KMS-11 (cell line): Measurements from ENCODE around the gene SGO2.

Source experiments
- H2AFZ ChIP-seq: fragments of 200-600 bp; sonication (generic); 2 replicates; pipeline ENCODE4 v1.6.1; 2016; ENCODE audit warnings: antibody characterized with exemption, mixed run types, low read depth
- H3K27ac ChIP-seq: fragments of 200-600 bp; sonication (generic); 2 replicates; pipeline ENCODE4 v1.6.1; 2016; ENCODE audit warnings: mild to moderate bottlenecking, mixed run types
- H3K27me3 ChIP-seq: fragments of 200-600 bp; sonication (generic); 2 replicates; pipeline ENCODE4 v1.6.1; 2017; ENCODE audit warnings: mild to moderate bottlenecking, low read depth, mixed run types, moderate library complexity; ENCODE audit not compliant: insufficient read depth
- H3K36me3 ChIP-seq: fragments of 200-600 bp; sonication (generic); 2 replicates; pipeline ENCODE4 v1.6.1; 2017; ENCODE audit warnings: mild to moderate bottlenecking, mixed run types; ENCODE audit not compliant: insufficient read depth
- H3K4me1 ChIP-seq: fragments of 200-600 bp; sonication (generic); 2 replicates; pipeline ENCODE4 v1.6.1; 2016; ENCODE audit warnings: mild to moderate bottlenecking, low read depth, mixed run types; ENCODE audit not compliant: poor library complexity, severe bottlenecking
- H3K4me2 ChIP-seq: fragments of 200-600 bp; sonication (generic); 2 replicates; pipeline ENCODE4 v1.7.0; 2016; ENCODE audit warnings: mild to moderate bottlenecking, mixed run types
- H3K4me3 ChIP-seq: fragments of 200-600 bp; sonication (generic); IDR thresholded peaks from 2 replicates; pipeline ENCODE4 v1.6.1; 2017; ENCODE audit warnings: low read depth, low read length, mixed read lengths; ENCODE audit not compliant: insufficient read depth
- H3K79me2 ChIP-seq: fragments of 200-600 bp; sonication (generic); 2 replicates; pipeline ENCODE4 v1.6.1; 2016; ENCODE audit warnings: low read depth, mixed run types; ENCODE audit not compliant: insufficient read depth
- H3K9ac ChIP-seq: fragments of 200-600 bp; sonication (generic); 2 replicates; pipeline ENCODE4 v1.6.1; 2016; ENCODE audit warnings: mild to moderate bottlenecking, mixed run types
- H4K20me1 ChIP-seq: fragments of 200-600 bp; sonication (generic); 2 replicates; pipeline ENCODE4 v1.6.1; 2016; ENCODE audit warnings: mild to moderate bottlenecking, mixed run types; ENCODE audit not compliant: insufficient read depth
- CTCF ChIP-seq: fragments of 200-600 bp; sonication (generic); conservative IDR thresholded peaks from 2 replicates; pipeline ENCODE4 v1.6.1; 2017; ENCODE audit warnings: low read depth, mild to moderate bottlenecking, antibody characterized with exemption, low read length, moderate library complexity, mixed read lengths

The SGO2 gene

DNA sequence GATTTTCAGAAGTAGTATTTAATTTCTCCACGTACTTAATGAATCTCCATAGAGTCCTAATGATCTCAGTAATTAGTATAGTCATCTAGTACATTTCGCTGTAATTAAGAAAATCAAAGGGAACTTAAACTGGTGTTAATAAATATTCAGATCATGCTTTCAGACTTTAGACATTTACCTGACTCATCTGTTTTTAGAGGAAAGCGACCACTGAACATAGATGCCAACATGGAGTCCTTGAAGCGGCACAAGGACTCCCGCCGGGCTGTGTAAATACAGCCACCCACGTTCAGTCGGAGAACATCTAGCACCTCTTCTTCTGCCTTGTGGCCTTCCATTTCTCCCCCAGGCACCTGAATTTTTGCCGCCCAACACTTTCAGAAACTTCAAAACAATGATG is 19.3 kb upstream of the SGO2 start:
- no peaks in the 10 kb centered on the region for H3K36me3 ChIP-seq
- TF ChIP-seq CTCF, result no peak
- H4K20me1 ChIP-seq, result no peaks in the 10 kb centered on the region
- no peak overlapping the region for H2AFZ ChIP-seq
- no peaks in the 10 kb centered on the region; the same call in 1 of the 2 replicates for H3K79me2 ChIP-seq
- H3K9ac ChIP-seq, result no peak overlapping the region
- no peak overlapping the region for H3K4me2 ChIP-seq
- no peaks in the 10 kb centered on the region for H3K27me3 ChIP-seq
- peaks cover 4% of the 10 kb centered on the region for H3K4me1 ChIP-seq
- H3K27ac ChIP-seq, result no peak overlapping the region
- H3K4me3 ChIP-seq, result no peak overlapping the region

DNA sequence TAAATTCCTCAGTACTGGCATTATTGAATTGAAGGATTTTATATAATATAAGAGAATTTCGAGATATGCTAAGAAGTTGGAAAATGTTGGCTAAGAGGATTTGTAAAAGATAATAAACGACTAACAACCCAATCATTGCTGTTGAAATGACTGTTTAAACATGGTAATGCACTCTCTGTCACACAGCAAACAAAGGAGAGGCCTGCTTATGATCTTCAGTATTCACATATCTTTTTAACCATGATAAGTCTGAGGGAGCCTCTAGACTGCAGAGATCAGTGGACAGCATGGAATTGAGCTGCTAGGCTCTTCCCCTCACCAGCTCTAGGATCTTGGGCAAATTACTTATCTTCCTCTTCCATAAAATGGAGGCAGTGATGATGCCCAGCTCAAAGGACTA is 18.8 kb upstream of the SGO2 start:
- Histone ChIP-seq H3K27ac (no peak overlapping the region), H3K79me2 (no peaks in the 10 kb centered on the region; the same call in 1 of the 2 replicates), H3K4me1 (peaks cover 4% of the 10 kb centered on the region), H3K27me3 (no peaks in the 10 kb centered on the region), H3K4me3 (no peak overlapping the region), H3K9ac (no peak overlapping the region), H3K4me2 (no peak overlapping the region), H4K20me1 (no peaks in the 10 kb centered on the region), H2AFZ (no peak overlapping the region), H3K36me3 (no peaks in the 10 kb centered on the region)
- TF ChIP-seq CTCF, result no peak

- no peak for TF ChIP-seq CTCF
- H3K79me2 ChIP-seq, result no peaks in the 10 kb centered on the region; the same call in 1 of the 2 replicates
- H2AFZ ChIP-seq, result peak overlapping the region; percentile 94
- no peaks in the 10 kb centered on the region for H3K36me3 ChIP-seq
- no peaks in the 10 kb centered on the region for H4K20me1 ChIP-seq
- peaks cover 4% of the 10 kb centered on the region for H3K4me1 ChIP-seq
- H3K9ac ChIP-seq, result peak overlapping the region; percentile 73
- H3K27me3 ChIP-seq, result no peaks in the 10 kb centered on the region
- H3K4me2 ChIP-seq, result peak overlapping the region; percentile 91
- H3K4me3 ChIP-seq, result peak overlapping the region; percentile 10
- no peak overlapping the region for H3K27ac ChIP-seq
Measured at GRCh38 chr2:200509235-200509611, 16.8 kb upstream of the SGO2 start.

GRCh38 chr2:200509612-200510433 is 16.2 kb upstream of the SGO2 start, which contains the start of gene KCTD18:
Gene KCTD18, minus strand, starts transcription at chr2:200510068. Its CDS starts 3,052 bp downstream, at chr2:200507016.
- Histone ChIP-seq H2AFZ (peak within 1 kb of the TSS; percentile 94), H3K36me3 (no peaks in the 10 kb centered on the region), H3K9ac (peak within 1 kb of the TSS; percentile 73), H3K79me2 (no peaks in the 10 kb centered on the region; the same call in 1 of the 2 replicates), H3K4me1 (peaks cover 4% of the 10 kb centered on the region), H3K4me2 (peak within 1 kb of the TSS; percentile 91), H3K27ac (no peak within 1 kb of the TSS), H3K4me3 (peak within 1 kb of the TSS; percentile 25), H4K20me1 (no peaks in the 10 kb centered on the region), H3K27me3 (no peaks in the 10 kb centered on the region)
- peak; percentile 51; the same call in 1 of the 2 replicates for TF ChIP-seq CTCF
